SU-DHL-6 (cell line): ENCODE measurements around the gene ARPC2.

Experiments used
- CTCF ChIP-seq: fragments of 200-600 bp; sonication (generic); IDR thresholded peaks from one replicate; pipeline ENCODE4 v1.5.1; 2017; ENCODE audit warnings: antibody characterized with exemption, mild to moderate bottlenecking, low read length, moderate library complexity; ENCODE audit not compliant: insufficient read depth, poor library complexity, severe bottlenecking
- EZH2phosphoT487 ChIP-seq: fragments of 200-600 bp; sonication (generic), shearing (Covaris generic); conservative IDR thresholded peaks from 2 replicates; pipeline ENCODE4 v1.6.1; 2018; ENCODE audit warnings: mild to moderate bottlenecking, antibody characterized with exemption, low read length, moderate library complexity, mixed read lengths

GRCh38 chr2:218291318-218292047 lies 74.5 kb downstream of the ARPC2 start:
- no peak for TF ChIP-seq CTCF
- TF ChIP-seq EZH2phosphoT487 = no peak
